Rectal smooth muscle tissue (tissue), 1 donor: ENCODE results near the gene C10orf71.

Experiments
- H3K27ac ChIP-seq: one replicate; pipeline ENCODE4 v1.7.0; 2013; ENCODE audit warnings: low read depth, low read length, inconsistent platforms
- H3K27me3 ChIP-seq: one replicate; pipeline ENCODE4 v1.7.0; 2013; ENCODE audit warnings: low read length; ENCODE audit not compliant: control insufficient read depth, insufficient read depth
- H3K36me3 ChIP-seq: one replicate; pipeline ENCODE4 v1.7.0; 2013; ENCODE audit warnings: low read length; ENCODE audit not compliant: control insufficient read depth, insufficient read depth
- H3K4me1 ChIP-seq: one replicate; pipeline ENCODE4 v1.7.0; 2013; ENCODE audit warnings: low read length; ENCODE audit not compliant: control insufficient read depth, insufficient read depth
- H3K4me3 ChIP-seq: one replicate; pipeline ENCODE4 v1.7.0; 2013; ENCODE audit warnings: low read length
- H3K9ac ChIP-seq: one replicate; pipeline ENCODE4 v1.7.0; 2013; ENCODE audit warnings: low read length

Gene C10orf71

DNA sequence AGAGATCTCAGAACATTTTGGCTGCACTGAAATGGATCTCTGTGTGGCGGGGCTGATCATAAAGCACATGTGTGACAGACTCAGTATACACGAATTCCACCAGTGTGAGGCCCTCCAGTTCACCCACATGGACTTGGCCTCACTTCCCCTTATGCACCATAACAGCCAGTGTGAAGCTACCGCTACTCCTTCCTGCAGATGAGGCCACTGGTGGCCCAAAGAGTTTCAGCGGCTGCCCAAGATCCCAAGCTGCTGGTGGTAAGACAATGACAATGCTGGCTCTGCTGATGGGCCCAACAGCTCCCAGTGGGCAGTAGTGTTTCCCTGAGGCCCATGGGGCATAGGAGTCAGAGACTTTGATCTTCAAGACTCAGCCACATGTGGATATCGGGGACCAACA is 21.0 kb upstream of the C10orf71 start:
- H3K4me3 ChIP-seq, result no peak overlapping the region
- H3K27ac ChIP-seq, result no peak overlapping the region
- H3K36me3 ChIP-seq, result no peaks in the 10 kb centered on the region
- H3K9ac ChIP-seq, result no peak overlapping the region
- no peaks in the 10 kb centered on the region for H3K27me3 ChIP-seq
- H3K4me1 ChIP-seq, result no peaks in the 10 kb centered on the region

DNA sequence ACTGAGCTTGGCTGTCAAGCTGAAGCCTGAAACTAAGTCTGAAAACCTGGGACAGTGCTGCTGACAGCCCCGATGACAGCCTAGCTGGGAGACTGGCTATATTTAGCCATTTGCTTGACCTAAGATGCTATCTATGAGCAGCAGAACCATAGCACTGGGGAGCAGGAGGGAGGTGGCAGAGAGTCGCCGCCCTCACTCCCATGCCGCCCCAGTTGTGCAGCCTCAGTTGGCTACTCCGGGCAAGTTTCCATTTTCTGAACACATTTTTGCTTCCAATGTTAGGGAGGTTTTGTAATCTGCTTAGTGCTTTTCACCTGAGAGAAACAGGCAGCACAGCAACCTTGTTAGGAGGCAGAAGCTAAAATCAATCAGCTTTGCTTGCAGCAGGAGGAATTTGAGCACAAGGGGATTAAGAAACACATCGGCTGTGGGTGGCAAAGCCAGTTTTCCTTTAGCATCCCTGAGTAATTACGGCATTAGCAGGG is 20.4 kb upstream of the C10orf71 start:
- Histone ChIP-seq H3K4me1 (no peaks in the 10 kb centered on the region), H3K27ac (no peak overlapping the region), H3K36me3 (no peaks in the 10 kb centered on the region), H3K9ac (no peak overlapping the region), H3K27me3 (no peaks in the 10 kb centered on the region), H3K4me3 (no peak overlapping the region)

DNA sequence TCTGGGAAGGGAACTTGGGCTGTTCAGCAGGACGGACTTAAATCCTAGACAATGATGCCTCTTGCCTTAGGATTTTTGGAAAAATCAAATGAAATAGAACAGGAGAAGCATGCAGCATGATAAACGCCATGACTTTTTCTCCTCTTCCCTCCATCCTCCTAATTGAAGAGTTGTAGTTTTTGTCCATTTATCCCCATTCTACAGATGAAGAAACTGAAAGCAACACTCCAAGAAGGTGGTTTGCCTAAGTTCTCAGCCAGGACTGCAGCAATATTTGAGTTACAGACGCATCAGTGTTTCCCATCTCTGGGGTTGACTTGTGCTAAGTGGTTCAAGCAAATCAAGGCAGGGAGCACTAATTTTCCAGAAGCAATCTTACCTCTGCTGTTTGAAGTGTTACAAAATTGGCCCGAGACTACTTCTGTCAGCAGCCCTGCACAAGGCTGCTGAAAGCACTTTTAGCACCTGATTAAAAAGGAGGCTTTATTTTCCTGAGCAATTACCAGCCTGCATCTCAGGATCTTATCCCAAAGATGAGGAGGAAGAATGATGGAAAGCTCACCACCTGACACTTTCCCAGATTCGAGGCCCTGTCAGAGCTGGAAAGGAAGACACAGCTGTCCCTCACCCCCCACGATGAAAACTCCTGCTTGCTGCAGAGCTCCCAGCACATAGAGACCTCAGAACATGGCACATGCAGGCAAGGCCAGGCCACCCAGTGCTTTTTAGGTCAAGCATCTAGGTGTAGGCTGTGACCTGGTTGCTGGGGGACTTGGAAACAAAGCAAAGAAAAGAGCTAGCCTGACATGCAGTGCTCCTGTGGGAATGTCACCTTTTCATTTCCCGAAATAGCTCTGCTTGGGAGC is 19.7 kb upstream of the C10orf71 start:
- Histone ChIP-seq H3K9ac (no peak overlapping the region), H3K4me3 (no peak overlapping the region), H3K27me3 (no peaks in the 10 kb centered on the region), H3K4me1 (no peaks in the 10 kb centered on the region), H3K27ac (no peak overlapping the region), H3K36me3 (no peaks in the 10 kb centered on the region)

DNA sequence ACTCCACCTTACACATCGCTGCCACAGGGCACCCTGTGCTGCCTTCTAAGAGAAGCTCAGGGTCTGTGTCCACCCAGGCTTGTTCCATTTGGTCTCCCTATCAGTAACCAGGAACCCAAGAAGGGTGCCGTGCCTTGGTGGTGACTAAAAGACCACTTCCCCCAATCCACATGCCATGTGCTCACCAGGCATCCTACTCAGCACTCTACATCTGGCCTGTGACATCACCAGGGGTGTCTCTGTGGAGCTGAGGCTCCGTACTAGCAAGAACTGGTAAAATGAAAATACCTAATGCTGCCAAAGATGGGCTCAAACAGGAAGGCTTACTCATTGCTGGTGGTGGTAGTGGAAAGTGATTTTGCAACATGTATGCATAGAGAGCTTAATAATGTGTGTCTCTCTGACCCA is 19.0 kb upstream of the C10orf71 start:
- Histone ChIP-seq H3K36me3 (no peaks in the 10 kb centered on the region), H3K4me1 (no peaks in the 10 kb centered on the region), H3K4me3 (no peak overlapping the region), H3K9ac (no peak overlapping the region), H3K27me3 (no peaks in the 10 kb centered on the region), H3K27ac (no peak overlapping the region)

DNA sequence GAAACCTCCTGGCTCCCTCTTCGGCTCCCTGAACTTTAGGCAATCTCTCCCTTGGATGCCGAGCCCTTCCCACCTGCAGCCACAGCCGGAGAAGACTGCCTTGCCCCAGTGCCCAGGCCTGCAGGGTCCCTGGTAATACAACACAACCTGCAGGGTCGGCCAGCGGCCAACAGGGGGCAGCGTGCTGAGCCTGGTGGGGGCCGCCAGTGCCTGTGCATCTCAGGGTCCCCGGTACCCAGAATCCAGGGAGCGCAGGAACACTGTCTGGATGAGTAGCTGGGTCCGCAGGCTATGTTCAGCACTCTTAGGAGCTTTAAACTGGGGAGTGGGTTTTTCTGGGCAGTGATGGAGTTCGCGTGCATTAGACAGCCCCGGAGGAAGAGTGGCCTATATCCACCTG is 17.5 kb upstream of the C10orf71 start:
- no peak overlapping the region for H3K27ac ChIP-seq
- H3K4me1 ChIP-seq, result no peaks in the 10 kb centered on the region
- H3K4me3 ChIP-seq, result no peak overlapping the region
- H3K9ac ChIP-seq, result no peak overlapping the region
- H3K27me3 ChIP-seq, result no peaks in the 10 kb centered on the region
- H3K36me3 ChIP-seq, result no peaks in the 10 kb centered on the region

DNA sequence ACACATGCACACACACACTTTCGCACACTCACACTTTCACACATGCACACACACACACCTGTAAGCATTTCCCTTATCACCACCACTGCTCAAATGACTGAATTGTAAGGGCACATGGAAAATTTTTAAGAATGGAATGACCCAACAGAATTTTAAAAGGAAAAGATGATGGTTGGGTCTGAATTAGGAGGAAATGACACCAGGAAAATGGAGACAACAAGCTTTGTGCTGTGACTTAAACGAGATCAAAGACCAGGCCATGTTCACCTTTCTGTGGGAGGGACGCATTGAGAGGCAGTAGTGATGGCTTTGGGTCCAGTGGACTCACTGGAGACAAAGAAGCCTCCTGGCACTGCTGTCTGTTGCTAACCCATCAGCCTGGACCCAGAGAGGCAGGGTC is 16.7 kb upstream of the C10orf71 start:
- Histone ChIP-seq H3K36me3 (no peaks in the 10 kb centered on the region), H3K4me1 (no peaks in the 10 kb centered on the region), H3K27me3 (no peaks in the 10 kb centered on the region), H3K4me3 (no peak overlapping the region), H3K9ac (no peak overlapping the region), H3K27ac (no peak overlapping the region)

DNA sequence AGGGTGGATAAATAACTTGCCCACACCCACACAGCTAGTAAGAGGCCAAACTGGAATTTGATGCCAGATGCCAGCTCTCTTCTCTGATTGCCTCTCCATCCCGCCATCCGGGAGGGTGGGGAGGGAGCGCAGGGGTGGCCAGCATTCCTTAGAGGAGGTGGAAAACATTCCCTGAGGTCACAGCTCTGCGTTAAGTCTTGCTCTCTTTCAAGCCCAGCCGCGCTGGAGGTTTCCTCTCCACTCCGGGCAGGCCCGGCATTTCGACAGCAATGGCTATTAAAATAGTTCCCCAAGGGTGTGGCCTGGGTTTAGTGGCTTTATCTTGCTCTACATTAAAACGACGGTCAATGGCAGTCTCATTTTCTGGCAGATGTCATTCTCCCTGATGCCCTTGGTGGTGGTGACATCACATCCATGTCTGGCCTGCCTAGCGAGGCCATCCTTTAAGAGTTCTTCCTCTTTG is 16.1 kb upstream of the C10orf71 start:
- Histone ChIP-seq H3K9ac (no peak overlapping the region), H3K27me3 (no peaks in the 10 kb centered on the region), H3K27ac (no peak overlapping the region), H3K4me1 (no peaks in the 10 kb centered on the region), H3K4me3 (no peak overlapping the region), H3K36me3 (no peaks in the 10 kb centered on the region)

DNA sequence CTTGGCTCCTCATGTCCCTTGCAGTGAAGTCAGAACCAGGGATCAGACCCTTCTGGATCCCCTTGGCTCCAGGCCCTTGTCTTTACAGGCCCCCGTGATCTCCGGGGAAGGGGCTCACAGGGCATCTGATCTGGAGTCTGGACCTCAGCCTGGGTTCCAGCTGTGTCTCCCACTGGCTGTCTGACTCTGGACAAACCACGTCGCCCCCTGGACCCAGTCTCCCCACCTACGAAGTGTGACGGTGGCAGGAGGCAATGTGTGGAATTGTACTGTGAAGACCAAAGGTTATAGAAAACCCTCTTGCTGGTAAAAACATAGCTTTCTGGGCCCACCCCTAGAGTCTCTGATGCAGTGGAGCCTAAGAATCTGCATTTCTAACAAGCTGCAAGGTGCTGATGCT is 15.5 kb upstream of the C10orf71 start:
- Histone ChIP-seq H3K27ac (no peak overlapping the region), H3K36me3 (no peaks in the 10 kb centered on the region), H3K27me3 (no peaks in the 10 kb centered on the region), H3K4me3 (no peak overlapping the region), H3K4me1 (no peaks in the 10 kb centered on the region), H3K9ac (no peak overlapping the region)

DNA sequence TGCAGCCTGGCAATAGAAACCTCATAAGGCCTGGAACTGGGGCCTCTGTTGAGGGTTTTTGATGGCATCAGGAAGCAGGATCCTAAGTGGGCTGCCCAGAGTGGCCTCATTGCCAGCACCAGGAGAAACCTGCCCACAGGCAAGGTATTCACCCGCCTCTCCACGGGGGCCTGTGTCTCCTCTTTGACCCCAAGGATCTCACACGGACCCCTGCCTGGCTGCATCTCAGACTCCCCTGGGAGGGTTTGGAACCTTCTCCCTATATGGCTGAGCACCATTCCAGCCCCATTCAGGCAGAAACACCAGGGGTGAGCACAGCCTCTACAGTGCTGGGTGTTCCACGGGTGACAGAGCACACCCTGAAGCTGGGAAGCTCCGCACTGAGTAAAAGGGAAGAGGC is 14.6 kb upstream of the C10orf71 start:
- H3K9ac ChIP-seq, result no peak overlapping the region
- no peaks in the 10 kb centered on the region for H3K36me3 ChIP-seq
- no peak overlapping the region for H3K27ac ChIP-seq
- no peaks in the 10 kb centered on the region for H3K4me1 ChIP-seq
- H3K4me3 ChIP-seq, result no peak overlapping the region
- H3K27me3 ChIP-seq, result no peaks in the 10 kb centered on the region

DNA sequence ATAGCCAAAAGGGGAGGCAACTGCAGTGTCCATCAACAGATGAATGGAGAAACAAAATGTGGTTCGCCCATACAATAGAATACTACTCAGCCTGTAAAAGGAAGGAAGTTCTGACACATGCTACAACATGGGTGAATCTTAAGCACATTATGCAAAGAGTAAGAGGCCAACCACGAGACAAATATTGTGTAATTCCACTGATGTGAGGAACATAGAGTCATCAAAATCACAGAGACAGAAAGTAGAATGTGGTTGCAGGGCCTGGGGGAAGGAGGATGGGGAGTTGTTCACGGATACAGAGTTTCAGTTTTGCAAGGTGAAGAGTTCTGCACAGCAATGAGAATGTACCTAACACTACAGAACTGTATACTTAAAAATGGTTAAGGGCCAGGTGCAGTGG is 13.7 kb upstream of the C10orf71 start:
- no peak overlapping the region for H3K9ac ChIP-seq
- H3K36me3 ChIP-seq, result no peaks in the 10 kb centered on the region
- no peaks in the 10 kb centered on the region for H3K27me3 ChIP-seq
- H3K27ac ChIP-seq, result no peak overlapping the region
- no peaks in the 10 kb centered on the region for H3K4me1 ChIP-seq
- H3K4me3 ChIP-seq, result no peak overlapping the region

DNA sequence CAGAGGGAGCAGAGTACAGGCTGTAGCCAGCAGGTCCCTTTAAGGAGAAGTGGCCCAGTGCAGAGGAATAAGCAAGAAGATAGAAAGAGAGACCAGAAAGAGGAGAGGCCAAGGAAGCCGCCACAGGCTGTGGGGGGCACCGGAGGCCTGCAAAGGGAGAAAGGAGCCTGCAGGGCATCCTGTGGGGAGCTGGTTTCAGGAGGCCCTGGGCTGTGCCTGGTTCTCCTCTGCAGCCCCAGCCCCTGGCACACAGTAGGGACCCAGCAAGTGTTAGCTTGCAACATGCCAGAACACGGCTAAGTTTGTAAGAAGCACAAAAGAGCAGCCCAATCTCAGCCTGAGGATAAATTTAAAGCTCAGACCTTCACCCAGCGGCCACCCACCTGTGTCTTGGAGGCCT is 12.3 kb upstream of the C10orf71 start:
- Histone ChIP-seq H3K4me3 (no peak overlapping the region), H3K9ac (no peak overlapping the region), H3K36me3 (no peaks in the 10 kb centered on the region), H3K27me3 (no peaks in the 10 kb centered on the region), H3K4me1 (no peaks in the 10 kb centered on the region), H3K27ac (no peak overlapping the region)

DNA sequence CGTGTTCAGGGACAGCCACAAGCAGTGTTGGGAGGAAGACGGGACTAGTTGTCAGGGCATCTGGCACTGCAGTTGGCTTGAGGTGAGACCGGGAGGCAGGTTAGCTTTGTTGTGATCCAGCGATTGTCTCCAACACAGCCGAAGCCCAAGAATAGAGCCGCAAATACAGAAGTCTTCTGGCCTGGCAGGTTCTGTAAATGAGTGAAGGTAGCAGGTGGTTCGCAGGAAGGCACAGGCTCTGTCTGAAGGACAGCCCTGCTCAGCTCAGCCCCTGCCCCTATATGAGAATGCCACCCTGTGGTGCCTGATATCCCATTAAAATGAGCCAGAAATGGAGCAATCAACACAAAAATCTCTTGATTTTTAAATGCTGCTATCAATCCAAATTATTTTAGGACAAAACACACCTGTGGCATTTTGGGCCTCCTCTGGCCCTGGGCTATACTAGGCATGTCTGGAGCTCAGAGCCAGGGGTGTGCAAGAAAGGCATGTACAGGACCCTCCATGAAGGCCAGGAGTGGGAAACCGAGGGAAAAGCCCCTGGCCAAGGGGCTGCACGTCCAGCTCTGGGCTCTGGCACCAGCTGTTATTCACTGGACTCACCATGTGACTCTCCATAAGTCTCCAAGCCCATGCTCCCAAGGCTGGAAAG is 11.2 kb upstream of the C10orf71 start:
- H3K36me3 ChIP-seq, result no peaks in the 10 kb centered on the region
- no peak overlapping the region for H3K4me3 ChIP-seq
- H3K27ac ChIP-seq, result no peak overlapping the region
- no peaks in the 10 kb centered on the region for H3K4me1 ChIP-seq
- no peak overlapping the region for H3K9ac ChIP-seq
- H3K27me3 ChIP-seq, result no peaks in the 10 kb centered on the region
